SU-DHL-6 (cell line): ENCODE results near the gene COPS4.
A peak's percentile ranks its signal among the peaks of the same experiment; 100 is the strongest.

Source experiments
- H2AFZ ChIP-seq: fragments of 200-600 bp; sonication (generic); 2 replicates; pipeline ENCODE4 v1.6.1; 2014; ENCODE audit warnings: low read depth, mild to moderate bottlenecking, moderate library complexity, mixed read lengths, antibody characterized with exemption, low read length; ENCODE audit not compliant: severe bottlenecking
- H3F3A ChIP-seq: fragments of 200-600 bp; shearing (Covaris generic); 2 replicates; pipeline ENCODE4 v1.6.0; 2016; ENCODE audit warnings: antibody characterized with exemption, mild to moderate bottlenecking; ENCODE audit not compliant: insufficient read depth
- H3K27ac ChIP-seq: fragments of 200-600 bp; sonication (generic); 2 replicates; pipeline ENCODE4 v1.5.1; 2016; ENCODE audit warnings: low read depth, mild to moderate bottlenecking, low read length, moderate library complexity, mixed read lengths
- H3K27me3 ChIP-seq: fragments of 200-600 bp; sonication (generic), shearing (Covaris generic); 2 replicates; pipeline ENCODE4 v1.6.0; 2014; ENCODE audit warnings: mild to moderate bottlenecking, low read length
- H3K36me3 ChIP-seq: fragments of 200-600 bp; sonication (generic); 2 replicates; pipeline ENCODE4 v1.6.1; 2014; ENCODE audit warnings: mild to moderate bottlenecking, low read length, mixed read lengths
- H3K4me2 ChIP-seq: fragments of 300-600, 200-600 bp; shearing (Covaris generic), sonication (generic); 2 replicates; pipeline ENCODE4 v1.6.0; 2014; ENCODE audit warnings: low read length, low read depth, mild to moderate bottlenecking; ENCODE audit not compliant: poor library complexity, severe bottlenecking
- H3K4me3 ChIP-seq: fragments of 200-600 bp; sonication (generic); 2 replicates; pipeline ENCODE4 v1.5.1; 2014; ENCODE audit warnings: antibody characterized with exemption, low read length, mild to moderate bottlenecking, mixed read lengths; ENCODE audit not compliant: insufficient read depth, poor library complexity, severe bottlenecking
- H3K79me2 ChIP-seq: fragments of 200-600 bp; sonication (generic); 2 replicates; pipeline ENCODE4 v1.6.1; 2014; ENCODE audit warnings: mild to moderate bottlenecking, low read length, moderate library complexity; ENCODE audit not compliant: insufficient read depth
- H3K9ac ChIP-seq: fragments of 200-600 bp; sonication (generic); 2 replicates; pipeline ENCODE4 v1.7.0; 2014; ENCODE audit warnings: mild to moderate bottlenecking, low read length
- H3K9me2 ChIP-seq: fragments of 200-600 bp; sonication (generic); replicated peaks from 2 replicates; pipeline ENCODE4 v1.6.1; 2014; ENCODE audit warnings: low read length; ENCODE audit not compliant: insufficient read depth
- H3K9me3 ChIP-seq: fragments of 200-600 bp; sonication (generic); 2 replicates; pipeline ENCODE4 v1.6.1; 2014; ENCODE audit warnings: low read length, mixed read lengths; ENCODE audit not compliant: insufficient read depth
- H4K20me1 ChIP-seq: fragments of 200-600 bp; sonication (generic); 2 replicates; pipeline ENCODE4 v1.6.1; 2014; ENCODE audit warnings: low read depth, mild to moderate bottlenecking, antibody characterized with exemption, low read length, moderate library complexity, mixed read lengths
- EZH2phosphoT487 ChIP-seq: fragments of 200-600 bp; sonication (generic), shearing (Covaris generic); conservative IDR thresholded peaks from 2 replicates; pipeline ENCODE4 v1.6.1; 2018; ENCODE audit warnings: mild to moderate bottlenecking, antibody characterized with exemption, low read length, moderate library complexity, mixed read lengths
- TF ChIP-seq, protein P1 (sequence below): fragments of 200-600 bp; sonication (generic); IDR thresholded peaks from one replicate; pipeline ENCODE4 v1.5.1; 2017; ENCODE audit warnings: antibody characterized with exemption, mild to moderate bottlenecking, low read length, moderate library complexity; ENCODE audit not compliant: insufficient read depth, poor library complexity, severe bottlenecking

The COPS4 gene

DNA sequence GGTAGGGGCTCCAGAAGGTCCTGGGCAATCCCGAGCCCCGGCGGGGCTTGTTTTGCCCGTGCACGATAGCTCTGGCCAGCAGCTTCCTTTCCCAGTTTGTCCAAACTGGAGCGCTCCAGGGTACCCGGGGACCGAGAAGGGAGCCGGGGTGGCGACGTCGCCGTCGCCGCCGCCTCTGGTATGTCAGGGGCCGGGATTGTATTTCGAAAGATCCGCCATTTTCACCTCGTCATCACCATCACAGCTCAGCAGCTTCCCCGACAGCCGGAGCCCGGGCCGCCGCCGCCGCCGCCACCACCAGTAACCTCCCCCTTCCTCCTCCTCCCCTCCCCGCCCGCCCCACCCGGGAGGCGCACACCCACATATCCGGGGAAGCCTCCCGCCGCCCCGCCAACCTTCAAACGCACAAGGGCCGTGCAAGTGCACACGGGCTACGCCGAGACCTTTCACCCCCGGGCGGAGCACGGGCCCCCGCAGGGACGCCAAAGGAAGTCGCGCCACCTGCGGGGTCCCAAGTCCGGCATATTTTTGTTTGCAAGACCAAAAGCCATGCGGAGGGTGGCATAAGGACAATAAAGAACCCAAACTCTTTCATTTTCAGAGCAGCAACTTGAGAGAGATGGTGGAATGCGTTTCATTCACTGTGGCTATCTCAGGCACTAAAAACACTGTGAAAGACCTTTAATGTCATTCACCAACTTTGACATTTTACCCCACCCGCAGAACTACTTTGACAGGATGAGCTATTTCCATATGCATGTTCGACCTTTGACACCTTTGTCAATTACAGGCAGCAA is 24.3 kb upstream of the COPS4 start, which contains the start of gene LIN54:
Gene LIN54 (minus strand): TSS at position 302 of the 797 bp plus-strand sequence. CDS start 25,979 bp downstream, outside the sequence.
- Histone ChIP-seq H3K27ac (peak within 1 kb of the TSS; percentile 80), H3K9ac (peak within 1 kb of the TSS; percentile 90), H3K36me3 (no peaks in the 10 kb centered on the region), H3K9me2 (no peaks in the 10 kb centered on the region), H3K9me3 (no peaks in the 10 kb centered on the region), H2AFZ (peak within 1 kb of the TSS; percentile 54), H3F3A (peaks cover 20% of the 10 kb centered on the region), H3K79me2 (peaks cover 64% of the 10 kb centered on the region), H3K4me3 (peak within 1 kb of the TSS; percentile 82), H4K20me1 (no peaks in the 10 kb centered on the region), H3K27me3 (no peaks in the 10 kb centered on the region), H3K4me2 (peak within 1 kb of the TSS; percentile 99)
- TF ChIP-seq, protein P1, sequence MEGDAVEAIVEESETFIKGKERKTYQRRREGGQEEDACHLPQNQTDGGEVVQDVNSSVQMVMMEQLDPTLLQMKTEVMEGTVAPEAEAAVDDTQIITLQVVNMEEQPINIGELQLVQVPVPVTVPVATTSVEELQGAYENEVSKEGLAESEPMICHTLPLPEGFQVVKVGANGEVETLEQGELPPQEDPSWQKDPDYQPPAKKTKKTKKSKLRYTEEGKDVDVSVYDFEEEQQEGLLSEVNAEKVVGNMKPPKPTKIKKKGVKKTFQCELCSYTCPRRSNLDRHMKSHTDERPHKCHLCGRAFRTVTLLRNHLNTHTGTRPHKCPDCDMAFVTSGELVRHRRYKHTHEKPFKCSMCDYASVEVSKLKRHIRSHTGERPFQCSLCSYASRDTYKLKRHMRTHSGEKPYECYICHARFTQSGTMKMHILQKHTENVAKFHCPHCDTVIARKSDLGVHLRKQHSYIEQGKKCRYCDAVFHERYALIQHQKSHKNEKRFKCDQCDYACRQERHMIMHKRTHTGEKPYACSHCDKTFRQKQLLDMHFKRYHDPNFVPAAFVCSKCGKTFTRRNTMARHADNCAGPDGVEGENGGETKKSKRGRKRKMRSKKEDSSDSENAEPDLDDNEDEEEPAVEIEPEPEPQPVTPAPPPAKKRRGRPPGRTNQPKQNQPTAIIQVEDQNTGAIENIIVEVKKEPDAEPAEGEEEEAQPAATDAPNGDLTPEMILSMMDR = no peak
- TF ChIP-seq EZH2phosphoT487 = no peak

GRCh38 chr4:83011689-83012199 is 23.2 kb upstream of the COPS4 start:
- Histone ChIP-seq H3K79me2 (peaks cover 54% of the 10 kb centered on the region), H3K9ac (peak overlapping the region; percentile 90)

GRCh38 chr4:83012200-83012686 is 22.7 kb upstream of the COPS4 start:
- H3K79me2 ChIP-seq = peaks cover 50% of the 10 kb centered on the region

More at GRCh38 chr4:83011689-83012199, 23.2 kb upstream of the COPS4 start:
- H3K9me3 ChIP-seq = no peaks in the 10 kb centered on the region
- no peaks in the 10 kb centered on the region for H3K36me3 ChIP-seq
- H3K4me2 ChIP-seq = peak overlapping the region; percentile 99
- no peaks in the 10 kb centered on the region for H4K20me1 ChIP-seq
- no peaks in the 10 kb centered on the region for H3K9me2 ChIP-seq
- peak overlapping the region; percentile 80 for H3K27ac ChIP-seq
- TF ChIP-seq EZH2phosphoT487 = no peak
- H3K27me3 ChIP-seq = no peaks in the 10 kb centered on the region
- peaks cover 20% of the 10 kb centered on the region for H3F3A ChIP-seq
- H3K4me3 ChIP-seq = peak overlapping the region; percentile 82
- H2AFZ ChIP-seq = peak overlapping the region; percentile 12

More at GRCh38 chr4:83012200-83012686, 22.7 kb upstream of the COPS4 start:
- Histone ChIP-seq H2AFZ (peak overlapping the region; percentile 12), H3K9me2 (no peaks in the 10 kb centered on the region), H3K4me3 (peak overlapping the region; percentile 82), H3K9me3 (no peaks in the 10 kb centered on the region), H3F3A (peaks cover 20% of the 10 kb centered on the region), H3K4me2 (peak overlapping the region; percentile 99), H3K27me3 (no peaks in the 10 kb centered on the region), H3K9ac (peak overlapping the region; percentile 90), H4K20me1 (no peaks in the 10 kb centered on the region), H3K27ac (peak overlapping the region; percentile 80), H3K36me3 (no peaks in the 10 kb centered on the region)
- TF ChIP-seq, protein P1 = no peak
- no peak for TF ChIP-seq EZH2phosphoT487
